ENCODE data around the gene WBP1L.

GRCh38 chr10:102758240-102758932, 14.6 kb downstream of the WBP1L start:
- TF ChIP-seq CTCF (IDR thresholded peaks at IDR 0.05; ENCODE audit: low read depth, low read length, missing input control) (no peak), FOXA1 (IDR thresholded peaks at IDR 0.05) (no peak), GABPA (IDR thresholded peaks at IDR 0.05 in 1 of 2, conservative IDR thresholded peaks at IDR 0.05 in 1 of 2) (no peak), RAD21 (IDR thresholded peaks at IDR 0.05) (no peak), SP1 (IDR thresholded peaks at IDR 0.05) (no peak), RXRA (IDR thresholded peaks at IDR 0.05) (no peak), YY1 (IDR thresholded peaks at IDR 0.05) (no peak), ZBTB33 (IDR thresholded peaks at IDR 0.05) (no peak)
- TF ChIP-seq, protein P1, sequence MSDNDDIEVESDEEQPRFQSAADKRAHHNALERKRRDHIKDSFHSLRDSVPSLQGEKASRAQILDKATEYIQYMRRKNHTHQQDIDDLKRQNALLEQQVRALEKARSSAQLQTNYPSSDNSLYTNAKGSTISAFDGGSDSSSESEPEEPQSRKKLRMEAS (IDR thresholded peaks at IDR 0.05) = no peak

Data from liver (tissue), 3 donors.